ENCODE results near the gene ZNF846. TPM values are rescaled to one million over a fixed set of nuclear protein-coding genes. Genes with fewer than 3 reads are reported as not detected.
A peak's percentile ranks its signal among the peaks of the same experiment; 100 is the strongest.

The ZNF846 gene
- total and polyA plus RNA-seq, 2 of the 4 experiments (the other 2 are of a cell fraction) = 5.7 to 6.5 TPM

DNA sequence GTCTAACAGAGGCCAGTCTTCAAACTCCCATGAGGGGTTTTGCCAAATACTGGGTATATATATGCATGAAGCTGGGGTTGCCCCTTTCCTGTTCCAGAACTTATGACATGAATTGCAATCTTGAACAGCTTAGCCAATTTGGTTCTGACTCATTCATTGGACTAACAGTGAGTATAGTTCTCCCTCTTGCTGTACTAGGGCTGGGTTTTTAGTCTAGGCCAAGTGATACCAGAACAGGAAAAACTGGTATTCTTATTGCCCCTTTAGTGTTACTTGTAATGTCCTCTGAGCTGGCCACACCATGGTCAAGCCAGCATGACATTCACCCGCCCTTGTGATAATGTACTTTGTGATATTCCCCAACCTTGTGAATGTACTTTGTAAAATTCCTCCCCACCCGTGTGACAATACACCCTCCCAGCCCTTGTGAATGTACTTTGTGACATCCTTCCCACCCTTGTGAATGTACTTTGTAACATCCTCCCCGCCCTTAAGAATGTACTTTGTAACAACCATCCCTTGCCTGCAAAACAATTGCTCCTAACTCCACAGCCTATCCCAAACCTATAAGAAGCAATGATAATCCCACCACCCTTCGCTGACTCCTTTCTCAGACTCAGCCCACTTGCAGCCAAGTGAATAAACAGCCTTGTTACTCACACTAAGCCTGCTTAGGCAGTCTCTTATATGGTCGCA, 26.9 kb downstream of the ZNF846 start:
- Histone ChIP-seq H3K14ac (replicated peaks; ENCODE audit: low read depth, low read length) (no peak overlapping the region), H2AK9ac (replicated peaks; ENCODE audit: low read depth, low read length, poor library complexity) (no peak overlapping the region), H3K79me1 (ENCODE audit: low read depth in 1 of 2, low read length in 2 of 2) (no peaks in the 10 kb centered on the region), H4K20me1 (ENCODE audit: insufficient read depth, low read length) (no peaks in the 10 kb centered on the region), H2BK20ac (ENCODE audit: low read depth, low read length) (no peak overlapping the region), H2AK5ac (ENCODE audit: low read depth, low read length) (no peak overlapping the region), H3K36me3 (ENCODE audit: control insufficient read depth, insufficient read depth, low read length) (no peaks in the 10 kb centered on the region), H3K27me3 (ENCODE audit: control insufficient read depth, insufficient read depth, low read length) (no peaks in the 10 kb centered on the region), H2BK5ac (ENCODE audit: low read depth, low read length, poor library complexity, severe bottlenecking) (no peak overlapping the region), H3K56ac (ENCODE audit: extremely low read depth, insufficient read depth, low read length) (no peak overlapping the region), H3K9me3 (ENCODE audit: control insufficient read depth, insufficient read depth, low read length) (no peaks in the 10 kb centered on the region; the same call in 1 of the 2 replicates), H2BK120ac (ENCODE audit: low read depth, low read length) (no peak overlapping the region), H3K18ac (ENCODE audit: low read depth, low read length) (no peak overlapping the region), H3K4ac (ENCODE audit: low read depth, low read length) (no peak overlapping the region), H3K27ac (ENCODE audit: insufficient read depth, low read length) (no peak overlapping the region), H4K91ac (ENCODE audit: insufficient read depth, low read depth, low read length) (no peak overlapping the region), H4K8ac (ENCODE audit: low read depth in 2 of 2, low read length in 2 of 2) (no peak overlapping the region), H3K4me2 (ENCODE audit: low read depth, low read length) (no peak overlapping the region), H4K5ac (ENCODE audit: low read depth, low read length) (no peak overlapping the region), H2AFZ (replicated peaks; ENCODE audit: low read length, poor library complexity) (no peak overlapping the region), H3K23ac (ENCODE audit: low read depth, low read length) (no peak overlapping the region), H3K9ac (ENCODE audit: low read depth, low read length) (no peak overlapping the region), H3K4me1 (ENCODE audit: control insufficient read depth, insufficient read depth, low read length) (no peaks in the 10 kb centered on the region), H3K4me3 (ENCODE audit: insufficient read depth, low read depth, low read length) (no peak overlapping the region), H2BK15ac (ENCODE audit: low read depth, low read length) (no peak overlapping the region), H3K9me1 (ENCODE audit: insufficient read depth, low read length) (no peaks in the 10 kb centered on the region)
- ChIA-PET CTCF (no interaction called here), POLR2A (ENCODE audit: unreplicated experiment) (no interaction called here)
- DNase-seq (peak; percentile 1), ATAC-seq (ENCODE audit: low read depth) (peak; percentile 37)
- dilution Hi-C loops (cut with HindIII; ENCODE audit: low sequenced_read_pairs, unreplicated experiment) (no loop called here), in situ Hi-C loops (cut with MboI; ENCODE audit: low sequenced_read_pairs) (no loop called here), intact Hi-C loops (cut with micrococcal nuclease) (no loop called here)
- 50% methylated on average over 1 of the region's 5 CpGs; no CpG with 5 or more reads in 1 of the 2 experiments for WGBS, 2 experiments (ENCODE audit: extremely low coverage in 2 of 2, insufficient read length in 1 of 2)
- BruUV-seq (replicated peaks) = no TSS peak
- no peak for TF ChIP-seq MAFK (IDR thresholded peaks at IDR 0.05; ENCODE audit: low read depth, low read length)
- no peak for TF ChIP-seq CHD1 (IDR thresholded peaks at IDR 0.05; ENCODE audit: low read depth, low read length)
- TF ChIP-seq, protein P1, sequence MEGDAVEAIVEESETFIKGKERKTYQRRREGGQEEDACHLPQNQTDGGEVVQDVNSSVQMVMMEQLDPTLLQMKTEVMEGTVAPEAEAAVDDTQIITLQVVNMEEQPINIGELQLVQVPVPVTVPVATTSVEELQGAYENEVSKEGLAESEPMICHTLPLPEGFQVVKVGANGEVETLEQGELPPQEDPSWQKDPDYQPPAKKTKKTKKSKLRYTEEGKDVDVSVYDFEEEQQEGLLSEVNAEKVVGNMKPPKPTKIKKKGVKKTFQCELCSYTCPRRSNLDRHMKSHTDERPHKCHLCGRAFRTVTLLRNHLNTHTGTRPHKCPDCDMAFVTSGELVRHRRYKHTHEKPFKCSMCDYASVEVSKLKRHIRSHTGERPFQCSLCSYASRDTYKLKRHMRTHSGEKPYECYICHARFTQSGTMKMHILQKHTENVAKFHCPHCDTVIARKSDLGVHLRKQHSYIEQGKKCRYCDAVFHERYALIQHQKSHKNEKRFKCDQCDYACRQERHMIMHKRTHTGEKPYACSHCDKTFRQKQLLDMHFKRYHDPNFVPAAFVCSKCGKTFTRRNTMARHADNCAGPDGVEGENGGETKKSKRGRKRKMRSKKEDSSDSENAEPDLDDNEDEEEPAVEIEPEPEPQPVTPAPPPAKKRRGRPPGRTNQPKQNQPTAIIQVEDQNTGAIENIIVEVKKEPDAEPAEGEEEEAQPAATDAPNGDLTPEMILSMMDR (conservative IDR thresholded peaks at IDR 0.05; ENCODE audit: low read depth, low read length) = no peak
- no peak for TF ChIP-seq MAZ (IDR thresholded peaks at IDR 0.05; ENCODE audit: borderline replicate concordance, low read depth, low read length)
- no peak for TF ChIP-seq NFE2L2 (IDR thresholded peaks at IDR 0.05; ENCODE audit: low read depth, low read length)
- TF ChIP-seq FOS (IDR thresholded peaks at IDR 0.05; ENCODE audit: low read depth, low read length) = no peak
- no peak for TF ChIP-seq SMC3 (IDR thresholded peaks at IDR 0.05; ENCODE audit: low read depth, low read length)
- no peak for TF ChIP-seq RFX5 (IDR thresholded peaks at IDR 0.05; ENCODE audit: low read depth, low read length)
- no peak for TF ChIP-seq MXI1 (IDR thresholded peaks at IDR 0.05; ENCODE audit: borderline replicate concordance, low read depth, low read length)
- TF ChIP-seq, protein P2, sequence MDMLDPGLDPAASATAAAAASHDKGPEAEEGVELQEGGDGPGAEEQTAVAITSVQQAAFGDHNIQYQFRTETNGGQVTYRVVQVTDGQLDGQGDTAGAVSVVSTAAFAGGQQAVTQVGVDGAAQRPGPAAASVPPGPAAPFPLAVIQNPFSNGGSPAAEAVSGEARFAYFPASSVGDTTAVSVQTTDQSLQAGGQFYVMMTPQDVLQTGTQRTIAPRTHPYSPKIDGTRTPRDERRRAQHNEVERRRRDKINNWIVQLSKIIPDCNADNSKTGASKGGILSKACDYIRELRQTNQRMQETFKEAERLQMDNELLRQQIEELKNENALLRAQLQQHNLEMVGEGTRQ (IDR thresholded peaks at IDR 0.05; ENCODE audit: low read depth, low read length) = no peak
- no peak for TF ChIP-seq RAD21 (IDR thresholded peaks at IDR 0.05; ENCODE audit: low read length)
- no peak for TF ChIP-seq POLR2A (IDR thresholded peaks at IDR 0.05; ENCODE audit: low read depth, low read length)
- TF ChIP-seq RCOR1 (IDR thresholded peaks at IDR 0.05; ENCODE audit: insufficient replicate concordance, low read length) = no peak
- TF ChIP-seq BHLHE40 (IDR thresholded peaks at IDR 0.05; ENCODE audit: low read depth, low read length) = no peak
